ENCODE data around the gene HIC1. TPM values are rescaled to one million over a fixed set of nuclear protein-coding genes. Genes with fewer than 3 reads are reported as not detected.
"Not testable (repeated sequence)": the region's sequence is repeated elsewhere in the genome, so short reads cannot be mapped to it uniquely, and the experiment has no call there.

Gene HIC1
- total and polyA plus RNA-seq, 2 experiments from 2014 or later: 0.17 to 0.26 TPM

- Histone ChIP-seq H3K27ac (ENCODE audit: low read depth) (no peak overlapping the region), H3K4me3 (no peak overlapping the region), H3K4me2 (no peak overlapping the region), H2AFZ (no peak overlapping the region), H3K27me3 (ENCODE audit: insufficient read depth) (0 out of 2 replicates have a peak, but pooled peaks cover 5% of the 10 kb centered on the region), H3K36me3 (ENCODE audit: insufficient read depth) (no peaks in the 10 kb centered on the region), H4K20me1 (replicated peaks; ENCODE audit: insufficient read depth) (no peaks in the 10 kb centered on the region), H3K79me2 (replicated peaks; ENCODE audit: insufficient read depth) (no peaks in the 10 kb centered on the region), H3K4me1 (ENCODE audit: insufficient read depth) (peaks cover 13% of the 10 kb centered on the region; the same call in 1 of the 2 replicates), H3K9me2 (ENCODE audit: insufficient read depth) (no peaks in the 10 kb centered on the region), H3F3A (replicated peaks; ENCODE audit: low read depth) (no peaks in the 10 kb centered on the region; the same call in 1 of the 2 replicates)
- Mint-ChIP-seq H3K4me3 (no peak overlapping the region; the same call in 2 of the 3 replicates), H3K36me3 (ENCODE audit: low read depth) (no peaks in the 10 kb centered on the region), H3K4me1 (peaks cover 17% of the 10 kb centered on the region), H3K27me3 (ENCODE audit: insufficient read depth, low read depth, poor library complexity) (peaks cover 27% of the 10 kb centered on the region), H3K9me3 (no peaks in the 10 kb centered on the region; the same call in 2 of the 3 replicates), H3K27ac (no peak overlapping the region)
- ATAC-seq (no peak), DNase-seq (ENCODE audit: low spot score) (no peak)
- TF ChIP-seq CTCF (conservative IDR thresholded peaks at IDR 0.05; ENCODE audit: low read depth in 2 of 2) (no peak), ZNF462 (CRISPR knock-in tag; IDR thresholded peaks at IDR 0.05) (no peak)
Measured at GRCh38 chr17:2012499-2012898, 42.4 kb upstream of the HIC1 start.

GRCh38 chr17:2013220-2013993, 41.5 kb upstream of the HIC1 start:
- not testable (repeated sequence) for H3K27ac ChIP-seq (ENCODE audit: low read depth); H3K36me3 ChIP-seq (ENCODE audit: insufficient read depth); H4K20me1 ChIP-seq (replicated peaks; ENCODE audit: insufficient read depth); H3K27ac Mint-ChIP-seq; H3K4me3 ChIP-seq; H3K4me2 ChIP-seq; H3K27me3 ChIP-seq (ENCODE audit: insufficient read depth); H3K4me3 Mint-ChIP-seq; H3F3A ChIP-seq (replicated peaks; ENCODE audit: low read depth); DNase-seq (ENCODE audit: low spot score); H2AFZ ChIP-seq; H3K9me3 Mint-ChIP-seq; H3K79me2 ChIP-seq (replicated peaks; ENCODE audit: insufficient read depth); ATAC-seq; H3K36me3 Mint-ChIP-seq (ENCODE audit: low read depth); H3K9me2 ChIP-seq (ENCODE audit: insufficient read depth)
- H3K27me3 Mint-ChIP-seq (ENCODE audit: insufficient read depth, low read depth, poor library complexity): peaks cover 35% of the 10 kb centered on the region
- H3K4me1 ChIP-seq (ENCODE audit: insufficient read depth): peaks cover 13% of the 10 kb centered on the region; the same call in 1 of the 2 replicates
- peaks cover 17% of the 10 kb centered on the region for H3K4me1 Mint-ChIP-seq

Measured in GM23338 (cell line).